ENCODE measurements around the gene MRPL52.
A peak's percentile ranks its signal among the peaks of the same experiment; 100 is the strongest.

Gene MRPL52

DNA sequence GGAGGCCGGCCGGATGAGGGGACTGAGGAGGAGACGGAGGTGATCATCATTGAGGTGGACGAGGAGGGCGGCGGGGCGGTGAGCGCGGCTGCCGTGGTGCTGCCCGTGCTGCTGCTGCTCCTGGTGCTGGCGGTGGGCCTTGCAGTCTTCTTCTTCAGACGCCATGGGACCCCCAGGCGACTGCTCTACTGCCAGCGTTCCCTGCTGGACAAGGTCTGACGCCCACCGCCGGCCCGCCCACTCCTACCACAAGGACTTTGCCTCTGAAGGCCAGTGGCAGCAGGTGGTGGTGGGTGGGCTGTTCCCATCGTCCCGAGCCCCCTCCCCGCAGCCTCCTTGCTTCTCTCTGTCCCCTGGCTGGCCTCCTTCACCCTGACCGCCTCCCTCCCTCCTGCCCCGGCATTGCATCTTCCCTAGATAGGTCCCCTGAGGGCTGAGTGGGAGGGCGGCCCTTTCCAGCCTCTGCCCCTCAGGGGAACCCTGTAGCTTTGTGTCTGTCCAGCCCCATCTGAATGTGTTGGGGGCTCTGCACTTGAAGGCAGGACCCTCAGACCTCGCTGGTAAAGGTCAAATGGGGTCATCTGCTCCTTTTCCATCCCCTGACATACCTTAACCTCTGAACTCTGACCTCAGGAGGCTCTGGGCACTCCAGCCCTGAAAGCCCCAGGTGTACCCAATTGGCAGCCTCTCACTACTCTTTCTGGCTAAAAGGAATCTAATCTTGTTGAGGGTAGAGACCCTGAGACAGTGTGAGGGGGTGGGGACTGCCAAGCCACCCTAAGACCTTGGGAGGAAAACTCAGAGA lies 16.3 kb downstream of the MRPL52 start:
- H3K27me3 ChIP-seq (ENCODE audit: insufficient read depth, poor library complexity, severe bottlenecking), result no peaks in the 10 kb centered on the region
- no peak overlapping the region for H3K4me3 ChIP-seq (replicated peaks; ENCODE audit: insufficient read depth, low read length)
- DNase-seq (ENCODE audit: low read depth in 1 of 2, low spot score in 1 of 2), result no peak

GRCh38 chr14:22846811-22847307 lies 17.2 kb downstream of the MRPL52 start:
- DNase-seq (ENCODE audit: low read depth in 1 of 2, low spot score in 1 of 2), result no peak
- Histone ChIP-seq H3K27ac (replicated peaks) (no peak overlapping the region), H3K4me3 (replicated peaks; ENCODE audit: insufficient read depth, low read length) (no peak overlapping the region), H3K27me3 (ENCODE audit: insufficient read depth, poor library complexity, severe bottlenecking) (no peaks in the 10 kb centered on the region)
- TF ChIP-seq, protein P1, sequence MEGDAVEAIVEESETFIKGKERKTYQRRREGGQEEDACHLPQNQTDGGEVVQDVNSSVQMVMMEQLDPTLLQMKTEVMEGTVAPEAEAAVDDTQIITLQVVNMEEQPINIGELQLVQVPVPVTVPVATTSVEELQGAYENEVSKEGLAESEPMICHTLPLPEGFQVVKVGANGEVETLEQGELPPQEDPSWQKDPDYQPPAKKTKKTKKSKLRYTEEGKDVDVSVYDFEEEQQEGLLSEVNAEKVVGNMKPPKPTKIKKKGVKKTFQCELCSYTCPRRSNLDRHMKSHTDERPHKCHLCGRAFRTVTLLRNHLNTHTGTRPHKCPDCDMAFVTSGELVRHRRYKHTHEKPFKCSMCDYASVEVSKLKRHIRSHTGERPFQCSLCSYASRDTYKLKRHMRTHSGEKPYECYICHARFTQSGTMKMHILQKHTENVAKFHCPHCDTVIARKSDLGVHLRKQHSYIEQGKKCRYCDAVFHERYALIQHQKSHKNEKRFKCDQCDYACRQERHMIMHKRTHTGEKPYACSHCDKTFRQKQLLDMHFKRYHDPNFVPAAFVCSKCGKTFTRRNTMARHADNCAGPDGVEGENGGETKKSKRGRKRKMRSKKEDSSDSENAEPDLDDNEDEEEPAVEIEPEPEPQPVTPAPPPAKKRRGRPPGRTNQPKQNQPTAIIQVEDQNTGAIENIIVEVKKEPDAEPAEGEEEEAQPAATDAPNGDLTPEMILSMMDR (IDR thresholded peaks at IDR 0.05; ENCODE audit: insufficient read depth, low read length), result no peak
- TF ChIP-seq POLR2AphosphoS5 (IDR thresholded peaks at IDR 0.05; ENCODE audit: low read depth), result no peak

More for the DNA sequence above, 16.3 kb downstream of the MRPL52 start:
- TF ChIP-seq GABPA (IDR thresholded peaks at IDR 0.05; ENCODE audit: low read depth) (no peak), SPI1 (IDR thresholded peaks at IDR 0.05; ENCODE audit: borderline replicate concordance, low read depth) (no peak), POLR2AphosphoS5 (IDR thresholded peaks at IDR 0.05; ENCODE audit: low read depth) (no peak)
- TF ChIP-seq, protein P2, sequence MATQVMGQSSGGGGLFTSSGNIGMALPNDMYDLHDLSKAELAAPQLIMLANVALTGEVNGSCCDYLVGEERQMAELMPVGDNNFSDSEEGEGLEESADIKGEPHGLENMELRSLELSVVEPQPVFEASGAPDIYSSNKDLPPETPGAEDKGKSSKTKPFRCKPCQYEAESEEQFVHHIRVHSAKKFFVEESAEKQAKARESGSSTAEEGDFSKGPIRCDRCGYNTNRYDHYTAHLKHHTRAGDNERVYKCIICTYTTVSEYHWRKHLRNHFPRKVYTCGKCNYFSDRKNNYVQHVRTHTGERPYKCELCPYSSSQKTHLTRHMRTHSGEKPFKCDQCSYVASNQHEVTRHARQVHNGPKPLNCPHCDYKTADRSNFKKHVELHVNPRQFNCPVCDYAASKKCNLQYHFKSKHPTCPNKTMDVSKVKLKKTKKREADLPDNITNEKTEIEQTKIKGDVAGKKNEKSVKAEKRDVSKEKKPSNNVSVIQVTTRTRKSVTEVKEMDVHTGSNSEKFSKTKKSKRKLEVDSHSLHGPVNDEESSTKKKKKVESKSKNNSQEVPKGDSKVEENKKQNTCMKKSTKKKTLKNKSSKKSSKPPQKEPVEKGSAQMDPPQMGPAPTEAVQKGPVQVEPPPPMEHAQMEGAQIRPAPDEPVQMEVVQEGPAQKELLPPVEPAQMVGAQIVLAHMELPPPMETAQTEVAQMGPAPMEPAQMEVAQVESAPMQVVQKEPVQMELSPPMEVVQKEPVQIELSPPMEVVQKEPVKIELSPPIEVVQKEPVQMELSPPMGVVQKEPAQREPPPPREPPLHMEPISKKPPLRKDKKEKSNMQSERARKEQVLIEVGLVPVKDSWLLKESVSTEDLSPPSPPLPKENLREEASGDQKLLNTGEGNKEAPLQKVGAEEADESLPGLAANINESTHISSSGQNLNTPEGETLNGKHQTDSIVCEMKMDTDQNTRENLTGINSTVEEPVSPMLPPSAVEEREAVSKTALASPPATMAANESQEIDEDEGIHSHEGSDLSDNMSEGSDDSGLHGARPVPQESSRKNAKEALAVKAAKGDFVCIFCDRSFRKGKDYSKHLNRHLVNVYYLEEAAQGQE (IDR thresholded peaks at IDR 0.05; ENCODE audit: insufficient replicate concordance, low read depth), result no peak
- TF ChIP-seq, protein P1 (IDR thresholded peaks at IDR 0.05; ENCODE audit: insufficient read depth, low read length), result no peak
- H3K27ac ChIP-seq (replicated peaks), result no peak overlapping the region

DNA sequence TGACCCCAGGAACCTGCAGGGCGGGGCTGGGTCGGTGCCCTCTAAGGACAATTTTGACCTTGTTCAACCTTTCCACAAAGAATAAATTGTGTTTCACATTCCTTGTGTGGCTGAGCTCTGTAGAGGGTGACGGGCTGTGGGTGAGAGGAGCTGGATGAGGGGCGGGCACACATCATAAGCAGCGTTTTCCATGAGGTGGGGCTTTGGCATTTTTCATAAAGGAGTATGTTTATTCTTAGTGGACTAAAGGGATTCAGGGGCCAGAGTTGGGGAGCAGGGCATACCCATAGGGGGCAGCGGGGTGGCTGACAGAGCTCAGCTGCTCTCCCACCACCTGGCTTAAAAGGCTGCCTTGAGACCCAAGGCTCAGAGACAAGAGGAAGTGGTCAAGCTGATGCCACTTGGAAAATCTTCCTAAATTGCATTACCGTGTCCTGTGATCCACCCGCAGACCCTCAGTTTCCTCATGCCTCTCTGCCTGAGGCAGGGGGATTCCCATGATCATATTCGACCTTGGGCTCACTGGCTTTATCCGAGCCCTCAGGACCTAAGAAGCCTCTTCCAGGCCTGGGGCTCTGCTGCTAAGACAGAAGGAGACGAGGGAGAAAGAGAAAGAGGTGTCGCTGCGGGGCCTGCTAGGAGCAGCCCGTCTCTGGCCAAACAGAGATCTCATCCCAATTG lies 18.1 kb downstream of the MRPL52 start:
- no peak for DNase-seq (ENCODE audit: low read depth in 1 of 2, low spot score in 1 of 2)
- TF ChIP-seq SPI1 (IDR thresholded peaks at IDR 0.05; ENCODE audit: borderline replicate concordance, low read depth) (peak; percentile 51; the same call in 1 of the 2 replicates), POLR2AphosphoS5 (IDR thresholded peaks at IDR 0.05; ENCODE audit: low read depth) (no peak)
- Histone ChIP-seq H3K27ac (replicated peaks) (no peak overlapping the region), H3K27me3 (ENCODE audit: insufficient read depth, poor library complexity, severe bottlenecking) (no peaks in the 10 kb centered on the region), H3K4me3 (replicated peaks; ENCODE audit: insufficient read depth, low read length) (no peak overlapping the region)

GRCh38 chr14:22848351-22849164 lies 18.9 kb downstream of the MRPL52 start:
- TF ChIP-seq, protein P1 (IDR thresholded peaks at IDR 0.05; ENCODE audit: insufficient read depth, low read length), result no peak
- no peak for TF ChIP-seq GABPA (IDR thresholded peaks at IDR 0.05; ENCODE audit: low read depth)
- no peak for TF ChIP-seq SPI1 (IDR thresholded peaks at IDR 0.05; ENCODE audit: borderline replicate concordance, low read depth)
- no peak for TF ChIP-seq POLR2AphosphoS5 (IDR thresholded peaks at IDR 0.05; ENCODE audit: low read depth)
- TF ChIP-seq, protein P2 (IDR thresholded peaks at IDR 0.05; ENCODE audit: insufficient replicate concordance, low read depth), result no peak
- no peak for DNase-seq (ENCODE audit: low read depth in 1 of 2, low spot score in 1 of 2)
- Histone ChIP-seq H3K27me3 (ENCODE audit: insufficient read depth, poor library complexity, severe bottlenecking) (no peaks in the 10 kb centered on the region), H3K4me3 (replicated peaks; ENCODE audit: insufficient read depth, low read length) (no peak overlapping the region), H3K27ac (replicated peaks) (no peak overlapping the region)
